GM23338 (cell line): Measurements from ENCODE around the gene TUFT1.

Source experiments
- CREB1 ChIP-seq: fragments of 250-450 bp; sonication (Bioruptor Pico); IDR thresholded peaks from 2 replicates; pipeline ENCODE4 v1.5.0; 2020; ENCODE audit warnings: low read depth, mild to moderate bottlenecking, moderate library complexity
- EZH2 ChIP-seq: fragments of 200-600 bp; sonication (generic); IDR thresholded peaks from one replicate; pipeline ENCODE4 v1.8.0; 2017; ENCODE audit warnings: antibody characterized with exemption, mild to moderate bottlenecking, low read depth; ENCODE audit not compliant: unreplicated experiment
- EZH2phosphoT487 ChIP-seq: fragments of 200-600 bp; sonication (generic); IDR thresholded peaks from one replicate; pipeline ENCODE4 v1.8.1; 2018; ENCODE audit warnings: antibody characterized with exemption; ENCODE audit not compliant: unreplicated experiment
- JUNB ChIP-seq: IDR thresholded peaks from one replicate; pipeline ENCODE4 v1.6.1; 2016; ENCODE audit warnings: antibody characterized with exemption; ENCODE audit not compliant: unreplicated experiment
- NANOG ChIP-seq: IDR thresholded peaks from 2 replicates; pipeline ENCODE4 v1.6.1; 2016; ENCODE audit warnings: antibody characterized with exemption, borderline replicate concordance
- POLR2AphosphoS5 ChIP-seq: IDR thresholded peaks from 2 replicates; pipeline ENCODE4 v1.6.1; 2016; ENCODE audit warnings: antibody characterized with exemption, low read depth
- ZNF114 ChIP-seq: fragments of 250-450 bp; sonication (Bioruptor Pico); IDR thresholded peaks from 2 replicates; pipeline ENCODE4 v1.5.0; 2020; ENCODE audit warnings: mild to moderate bottlenecking, moderate library complexity
- ZNF331 ChIP-seq: fragments of 250-450 bp; sonication (Bioruptor Pico); IDR thresholded peaks from 2 replicates; pipeline ENCODE4 v1.5.0; 2020; ENCODE audit warnings: low read depth, mild to moderate bottlenecking, moderate library complexity
- TF ChIP-seq, protein P1 (sequence below), 2 experiments: fragments of 200-600 bp in 1 of 2; sonication (generic) in 1 of 2; conservative IDR thresholded peaks; 2 replicates each; pipeline versions ENCODE4 v1.5.1 to v1.6.1; 2016 to 2017; ENCODE audit warnings: antibody characterized with exemption in 2 of 2, low read depth in 2 of 2, mild to moderate bottlenecking in 2 of 2, moderate library complexity in 1 of 2
- TF ChIP-seq, protein P2 (sequence below): IDR thresholded peaks from one replicate; pipeline ENCODE4 v1.6.1; 2018; ENCODE audit warnings: antibody characterized with exemption; ENCODE audit not compliant: unreplicated experiment
- TF ChIP-seq, protein P3 (sequence below): IDR thresholded peaks from 2 replicates; pipeline ENCODE4 v1.6.1; 2016; ENCODE audit warnings: antibody characterized with exemption

DNA sequence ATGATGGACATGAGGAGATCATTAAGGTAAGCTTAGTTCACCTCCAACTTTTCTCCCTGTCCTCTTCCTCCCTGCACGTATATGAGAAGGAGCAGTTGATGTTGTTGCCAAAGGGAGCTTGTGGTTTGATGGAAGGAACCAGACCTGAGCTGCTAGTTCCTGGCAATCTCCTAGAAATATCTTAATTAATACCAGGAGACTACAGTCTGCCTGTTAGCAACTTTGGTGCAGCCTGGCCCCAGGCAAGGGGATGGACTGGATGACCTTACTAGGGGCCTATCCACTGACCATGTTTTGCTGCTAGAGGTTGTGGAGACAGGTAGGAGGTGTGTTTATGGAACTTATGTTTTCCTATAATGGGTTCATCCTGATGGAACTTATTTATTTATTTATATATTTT, 22.6 kb downstream of the TUFT1 start:
- no peak for TF ChIP-seq EZH2phosphoT487
- TF ChIP-seq, protein P1, sequence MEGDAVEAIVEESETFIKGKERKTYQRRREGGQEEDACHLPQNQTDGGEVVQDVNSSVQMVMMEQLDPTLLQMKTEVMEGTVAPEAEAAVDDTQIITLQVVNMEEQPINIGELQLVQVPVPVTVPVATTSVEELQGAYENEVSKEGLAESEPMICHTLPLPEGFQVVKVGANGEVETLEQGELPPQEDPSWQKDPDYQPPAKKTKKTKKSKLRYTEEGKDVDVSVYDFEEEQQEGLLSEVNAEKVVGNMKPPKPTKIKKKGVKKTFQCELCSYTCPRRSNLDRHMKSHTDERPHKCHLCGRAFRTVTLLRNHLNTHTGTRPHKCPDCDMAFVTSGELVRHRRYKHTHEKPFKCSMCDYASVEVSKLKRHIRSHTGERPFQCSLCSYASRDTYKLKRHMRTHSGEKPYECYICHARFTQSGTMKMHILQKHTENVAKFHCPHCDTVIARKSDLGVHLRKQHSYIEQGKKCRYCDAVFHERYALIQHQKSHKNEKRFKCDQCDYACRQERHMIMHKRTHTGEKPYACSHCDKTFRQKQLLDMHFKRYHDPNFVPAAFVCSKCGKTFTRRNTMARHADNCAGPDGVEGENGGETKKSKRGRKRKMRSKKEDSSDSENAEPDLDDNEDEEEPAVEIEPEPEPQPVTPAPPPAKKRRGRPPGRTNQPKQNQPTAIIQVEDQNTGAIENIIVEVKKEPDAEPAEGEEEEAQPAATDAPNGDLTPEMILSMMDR (conservative IDR thresholded peaks at IDR 0.05; ENCODE audit: low read depth in 2 of 2), result no peak
- TF ChIP-seq EZH2, result no peak
- no peak for TF ChIP-seq POLR2AphosphoS5
- TF ChIP-seq ZNF114 (CRISPR knock-in tag), result no peak
- no peak for TF ChIP-seq CREB1
- TF ChIP-seq, protein P2, sequence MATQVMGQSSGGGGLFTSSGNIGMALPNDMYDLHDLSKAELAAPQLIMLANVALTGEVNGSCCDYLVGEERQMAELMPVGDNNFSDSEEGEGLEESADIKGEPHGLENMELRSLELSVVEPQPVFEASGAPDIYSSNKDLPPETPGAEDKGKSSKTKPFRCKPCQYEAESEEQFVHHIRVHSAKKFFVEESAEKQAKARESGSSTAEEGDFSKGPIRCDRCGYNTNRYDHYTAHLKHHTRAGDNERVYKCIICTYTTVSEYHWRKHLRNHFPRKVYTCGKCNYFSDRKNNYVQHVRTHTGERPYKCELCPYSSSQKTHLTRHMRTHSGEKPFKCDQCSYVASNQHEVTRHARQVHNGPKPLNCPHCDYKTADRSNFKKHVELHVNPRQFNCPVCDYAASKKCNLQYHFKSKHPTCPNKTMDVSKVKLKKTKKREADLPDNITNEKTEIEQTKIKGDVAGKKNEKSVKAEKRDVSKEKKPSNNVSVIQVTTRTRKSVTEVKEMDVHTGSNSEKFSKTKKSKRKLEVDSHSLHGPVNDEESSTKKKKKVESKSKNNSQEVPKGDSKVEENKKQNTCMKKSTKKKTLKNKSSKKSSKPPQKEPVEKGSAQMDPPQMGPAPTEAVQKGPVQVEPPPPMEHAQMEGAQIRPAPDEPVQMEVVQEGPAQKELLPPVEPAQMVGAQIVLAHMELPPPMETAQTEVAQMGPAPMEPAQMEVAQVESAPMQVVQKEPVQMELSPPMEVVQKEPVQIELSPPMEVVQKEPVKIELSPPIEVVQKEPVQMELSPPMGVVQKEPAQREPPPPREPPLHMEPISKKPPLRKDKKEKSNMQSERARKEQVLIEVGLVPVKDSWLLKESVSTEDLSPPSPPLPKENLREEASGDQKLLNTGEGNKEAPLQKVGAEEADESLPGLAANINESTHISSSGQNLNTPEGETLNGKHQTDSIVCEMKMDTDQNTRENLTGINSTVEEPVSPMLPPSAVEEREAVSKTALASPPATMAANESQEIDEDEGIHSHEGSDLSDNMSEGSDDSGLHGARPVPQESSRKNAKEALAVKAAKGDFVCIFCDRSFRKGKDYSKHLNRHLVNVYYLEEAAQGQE, result no peak
- TF ChIP-seq JUNB, result no peak
- no peak for TF ChIP-seq NANOG
- TF ChIP-seq, protein P3, sequence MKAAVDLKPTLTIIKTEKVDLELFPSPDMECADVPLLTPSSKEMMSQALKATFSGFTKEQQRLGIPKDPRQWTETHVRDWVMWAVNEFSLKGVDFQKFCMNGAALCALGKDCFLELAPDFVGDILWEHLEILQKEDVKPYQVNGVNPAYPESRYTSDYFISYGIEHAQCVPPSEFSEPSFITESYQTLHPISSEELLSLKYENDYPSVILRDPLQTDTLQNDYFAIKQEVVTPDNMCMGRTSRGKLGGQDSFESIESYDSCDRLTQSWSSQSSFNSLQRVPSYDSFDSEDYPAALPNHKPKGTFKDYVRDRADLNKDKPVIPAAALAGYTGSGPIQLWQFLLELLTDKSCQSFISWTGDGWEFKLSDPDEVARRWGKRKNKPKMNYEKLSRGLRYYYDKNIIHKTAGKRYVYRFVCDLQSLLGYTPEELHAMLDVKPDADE, result no peak
- no peak for TF ChIP-seq ZNF331 (CRISPR knock-in tag)
